Measurements from ENCODE around the gene SUCO.
"Not testable (repeated sequence)": the region's sequence is repeated elsewhere in the genome, so short reads cannot be mapped to it uniquely, and the experiment has no call there.

Gene SUCO

DNA sequence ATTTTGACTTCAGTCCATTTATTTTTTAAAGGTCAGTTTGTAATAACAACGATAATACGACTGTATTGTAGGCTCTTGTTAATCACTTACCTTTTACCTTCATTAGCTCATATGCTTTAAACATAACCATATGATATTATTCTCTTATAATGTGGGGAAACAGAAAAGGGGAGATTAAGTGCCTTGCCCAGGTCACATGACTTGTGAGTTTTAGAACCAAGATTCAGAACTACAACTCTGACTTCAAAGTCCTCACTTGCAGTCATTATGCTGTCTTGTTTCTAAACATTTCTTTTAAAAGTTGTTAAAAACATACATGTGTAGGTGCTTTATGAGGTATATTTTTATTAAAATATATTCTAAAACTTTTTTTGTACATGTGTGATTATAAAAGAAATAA lies 41.1 kb downstream of the SUCO start:
- DNase-seq = no peak

DNA sequence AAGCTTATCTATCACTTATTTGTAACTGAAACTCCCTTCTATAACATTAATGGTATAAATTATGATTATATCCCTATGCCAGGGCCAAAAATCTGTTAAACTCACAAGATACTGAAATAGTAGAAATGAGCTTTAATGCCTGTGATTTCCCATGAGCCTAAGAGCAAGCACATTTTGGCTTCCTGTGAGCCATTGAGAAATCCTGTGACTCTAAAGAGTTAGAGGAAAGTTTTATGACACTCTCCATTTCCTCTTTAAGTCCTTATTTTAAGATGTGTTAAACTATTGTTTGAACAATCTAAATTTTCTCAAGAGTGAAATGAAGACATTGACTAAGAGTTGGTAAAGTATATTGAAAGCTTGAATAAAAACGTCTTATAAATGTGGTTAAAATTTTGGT lies 45.6 kb downstream of the SUCO start:
- no peak for DNase-seq

DNA sequence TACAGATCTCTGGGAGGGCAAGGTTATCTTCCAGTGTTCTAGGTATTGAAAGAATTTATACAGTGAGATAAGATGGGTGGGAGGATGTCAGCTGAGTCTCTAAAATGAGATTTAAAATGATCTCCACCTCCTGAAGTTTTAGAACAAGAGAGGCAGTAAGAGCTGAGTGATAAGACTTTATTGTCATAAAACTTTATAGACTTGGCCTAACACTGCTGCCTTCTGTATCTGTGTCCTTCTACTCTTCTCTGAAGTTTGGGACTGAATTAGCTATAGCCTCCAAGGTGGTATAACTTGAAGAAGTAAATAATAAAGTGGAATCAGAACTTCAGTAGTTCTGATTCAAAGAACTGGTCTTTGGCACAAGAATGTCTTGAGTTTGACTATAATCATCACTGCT lies 48.3 kb downstream of the SUCO start:
- no peak for DNase-seq

DNA sequence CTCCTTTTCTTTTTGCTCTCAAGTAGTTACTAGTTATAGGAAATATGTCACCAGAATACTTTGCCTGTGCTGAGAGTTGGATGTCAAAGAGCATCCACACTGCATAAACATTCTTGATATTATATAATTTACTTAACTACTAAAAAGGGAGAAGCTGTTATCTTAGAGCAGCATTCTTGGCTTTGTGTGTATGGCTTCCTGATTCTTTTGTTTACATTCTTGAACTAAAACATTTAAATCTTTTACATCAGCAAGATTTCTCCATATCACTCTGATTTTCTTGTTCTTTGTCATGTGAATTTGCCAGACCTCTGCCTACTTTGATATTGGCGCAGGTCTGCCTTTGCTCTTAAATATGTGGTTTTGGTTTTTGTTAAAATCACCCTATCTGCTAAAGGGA lies 48.8 kb downstream of the SUCO start:
- DNase-seq = no peak

DNA sequence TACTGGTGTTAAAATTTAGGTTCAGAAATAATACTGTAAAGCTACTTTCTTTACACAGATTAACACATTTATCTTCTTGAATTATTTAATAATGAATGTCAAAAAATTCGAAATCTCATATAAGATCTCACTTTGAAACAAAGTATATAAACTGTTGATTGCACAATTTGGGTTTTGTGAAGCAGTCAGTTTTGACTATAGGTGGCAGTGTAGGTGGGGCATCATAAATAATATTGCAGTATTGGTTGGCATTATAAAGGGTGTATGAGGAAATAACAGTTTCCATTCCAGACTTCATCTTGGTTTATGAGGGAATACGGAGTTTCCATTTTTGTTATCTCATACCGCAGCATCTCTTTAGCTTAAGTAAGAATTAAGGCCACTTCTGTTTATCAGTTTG lies 49.9 kb downstream of the SUCO start:
- DNase-seq = no peak

DNA sequence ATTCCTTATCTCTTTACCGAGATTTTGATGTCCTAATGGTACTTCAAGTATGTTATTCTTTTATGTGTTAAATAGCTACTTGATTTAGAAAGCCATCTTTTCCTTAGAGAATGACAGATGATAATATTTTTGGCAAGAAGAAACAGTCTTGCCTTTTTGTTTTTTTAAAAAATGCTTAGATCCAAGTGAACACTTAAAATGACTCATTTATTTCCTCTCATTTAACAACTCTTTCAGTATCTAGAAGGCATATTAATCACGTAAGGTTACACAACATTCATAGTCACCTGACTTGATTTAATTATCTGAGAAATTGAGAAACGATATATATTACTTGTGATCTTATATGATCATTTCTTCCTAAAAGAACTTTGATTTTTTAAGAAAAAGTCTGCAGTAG lies 52.4 kb downstream of the SUCO start:
- DNase-seq = no peak

DNA sequence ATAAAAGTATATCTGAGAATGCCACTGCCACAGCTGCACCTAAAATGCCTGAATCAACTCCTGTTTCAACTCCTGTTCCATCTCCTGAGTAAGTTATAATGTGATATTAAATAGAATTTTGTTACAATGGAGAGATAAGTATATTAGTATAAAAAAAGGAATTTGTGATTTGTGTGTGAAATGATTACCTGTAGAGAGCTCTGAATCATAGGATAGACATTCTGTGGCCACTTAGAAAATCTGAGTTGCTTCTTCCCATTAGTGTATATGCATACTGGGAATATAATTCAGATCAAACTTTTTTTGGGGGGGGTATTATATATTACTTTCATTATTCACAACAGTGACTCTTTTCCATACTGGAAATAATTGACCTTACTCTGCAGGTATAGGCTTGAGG lies 52.9 kb downstream of the SUCO start:
- DNase-seq = no peak

DNA sequence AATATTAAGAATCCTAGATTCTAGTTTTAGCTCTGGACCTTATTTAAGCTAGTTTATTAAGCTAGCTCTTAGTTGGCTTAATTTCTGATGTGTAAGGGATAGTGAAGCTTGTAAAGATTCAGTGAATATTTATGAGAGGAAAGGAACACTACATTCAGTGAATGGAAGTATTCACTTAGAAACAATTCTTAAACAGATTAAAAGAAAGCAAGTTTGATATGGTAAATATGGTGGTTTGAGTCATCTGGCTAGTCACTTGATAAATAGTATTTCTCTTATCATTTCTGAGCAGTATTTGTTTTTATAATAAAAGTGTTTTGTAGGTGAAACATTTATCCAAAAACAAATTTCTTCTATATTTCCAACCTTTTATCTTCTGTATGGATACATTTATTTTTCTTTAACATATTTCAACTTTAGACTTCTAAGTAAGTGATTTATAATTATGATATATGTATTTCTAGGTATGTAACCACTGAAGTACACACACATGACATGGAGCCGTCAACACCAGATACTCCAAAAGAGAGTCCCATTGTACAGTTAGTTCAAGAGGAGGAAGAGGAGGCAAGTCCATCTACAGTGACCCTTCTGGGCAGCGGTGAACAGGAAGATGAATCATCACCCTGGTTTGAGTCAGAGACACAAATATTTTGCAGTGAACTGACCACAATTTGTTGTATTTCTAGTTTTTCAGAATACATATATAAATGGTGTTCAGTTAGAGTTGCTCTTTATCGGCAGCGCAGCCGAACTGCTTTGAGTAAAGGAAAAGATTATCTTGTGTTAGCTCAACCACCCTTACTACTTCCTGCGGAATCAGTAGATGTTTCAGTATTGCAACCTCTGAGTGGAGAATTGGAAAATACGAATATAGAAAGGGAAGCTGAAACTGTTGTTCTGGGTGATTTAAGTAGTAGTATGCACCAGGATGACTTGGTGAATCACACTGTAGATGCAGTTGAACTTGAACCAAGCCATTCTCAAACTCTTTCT lies 55.6 kb downstream of the SUCO start:
- DNase-seq = no peak

DNA sequence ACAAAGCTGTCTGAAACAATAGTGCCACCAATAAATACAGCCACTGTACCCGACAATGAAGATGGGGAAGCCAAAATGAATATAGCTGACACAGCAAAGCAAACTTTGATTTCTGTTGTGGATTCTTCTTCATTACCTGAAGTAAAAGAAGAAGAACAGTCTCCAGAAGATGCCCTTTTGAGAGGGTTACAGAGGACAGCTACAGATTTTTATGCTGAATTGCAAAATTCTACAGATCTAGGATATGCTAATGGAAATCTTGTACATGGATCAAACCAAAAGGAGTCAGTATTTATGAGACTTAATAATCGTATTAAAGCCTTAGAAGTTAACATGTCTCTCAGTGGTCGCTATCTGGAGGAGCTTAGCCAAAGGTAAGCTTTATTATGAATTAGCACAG lies 56.6 kb downstream of the SUCO start:
- no peak for DNase-seq

DNA sequence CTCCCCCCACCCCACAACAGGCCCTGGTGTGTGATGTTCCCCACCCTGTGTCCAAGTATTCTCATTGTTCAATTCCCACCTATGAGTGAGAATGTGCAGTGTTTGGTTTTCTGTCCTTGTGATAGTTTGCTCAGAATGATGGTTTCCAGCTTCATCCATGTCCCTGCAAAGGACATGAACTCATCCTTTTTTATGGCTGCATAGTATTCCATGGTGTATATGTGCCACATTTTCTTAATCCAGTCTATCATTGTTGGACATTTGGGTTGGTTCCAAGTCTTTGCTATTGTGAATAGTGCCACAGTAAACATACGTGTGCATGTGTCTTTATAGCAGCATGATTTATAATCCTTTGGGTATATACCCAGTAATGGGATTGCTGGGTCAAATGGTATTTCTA lies 58.5 kb downstream of the SUCO start:
- DNase-seq = not testable (repeated sequence)

DNA sequence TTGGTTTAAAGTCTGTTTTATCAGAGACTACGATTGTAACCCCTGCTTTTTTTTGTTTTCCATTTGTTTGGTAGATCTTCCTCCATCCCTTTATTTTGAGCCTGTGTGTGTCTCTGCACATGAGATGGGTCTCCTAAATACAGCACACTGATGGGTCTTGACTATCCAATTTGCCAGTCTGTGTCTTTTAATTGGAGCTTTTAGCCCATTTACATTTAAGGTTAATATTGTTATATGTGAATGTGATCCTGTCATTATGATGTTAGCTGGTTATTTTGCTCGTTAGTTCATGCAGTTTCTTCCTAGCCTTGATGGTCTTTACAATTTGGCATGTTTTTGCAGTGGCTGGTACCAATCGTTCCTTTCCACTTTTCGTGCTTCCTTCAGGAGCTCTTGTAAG lies 62.1 kb downstream of the SUCO start:
- DNase-seq = not testable (repeated sequence)

DNA sequence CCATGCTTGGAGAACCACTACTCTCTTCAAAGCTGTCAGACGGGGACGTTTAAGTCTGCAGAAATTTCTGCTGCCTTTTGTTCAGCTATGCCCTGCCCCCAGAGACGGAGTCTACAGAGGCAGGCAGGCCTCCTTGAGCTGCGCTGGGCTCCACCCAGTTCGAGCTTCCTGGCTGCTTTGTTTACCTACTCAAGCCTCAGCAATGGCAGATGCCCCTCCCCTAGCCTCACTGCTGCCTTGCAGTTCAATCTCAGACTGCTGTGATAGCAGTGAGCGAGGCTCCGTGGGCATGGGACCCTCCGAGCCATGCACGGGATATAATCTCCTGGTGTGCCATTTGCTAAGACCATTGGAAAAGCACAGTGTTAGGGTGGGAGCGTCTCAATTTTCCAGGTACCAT lies 63.8 kb downstream of the SUCO start:
- not testable (repeated sequence) for DNase-seq

DNA sequence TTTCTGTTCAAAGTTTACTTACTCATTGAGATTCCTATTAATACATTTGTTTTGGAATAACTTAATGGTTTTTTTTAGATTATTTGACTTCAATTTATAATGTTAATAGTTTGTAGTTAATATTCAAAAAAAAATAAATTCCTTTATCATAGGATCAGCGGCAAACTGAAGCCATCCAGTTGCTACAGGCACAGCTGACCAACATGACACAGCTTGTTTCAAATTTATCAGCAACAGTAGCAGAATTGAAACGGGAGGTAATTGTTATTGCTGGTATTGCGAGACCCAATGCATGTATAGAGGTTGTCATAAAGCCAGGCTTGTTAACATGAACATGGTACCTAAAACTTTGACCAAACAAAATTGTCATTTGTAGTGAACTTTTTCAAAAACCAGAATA lies 67.0 kb downstream of the SUCO start:
- DNase-seq = no peak

DNA sequence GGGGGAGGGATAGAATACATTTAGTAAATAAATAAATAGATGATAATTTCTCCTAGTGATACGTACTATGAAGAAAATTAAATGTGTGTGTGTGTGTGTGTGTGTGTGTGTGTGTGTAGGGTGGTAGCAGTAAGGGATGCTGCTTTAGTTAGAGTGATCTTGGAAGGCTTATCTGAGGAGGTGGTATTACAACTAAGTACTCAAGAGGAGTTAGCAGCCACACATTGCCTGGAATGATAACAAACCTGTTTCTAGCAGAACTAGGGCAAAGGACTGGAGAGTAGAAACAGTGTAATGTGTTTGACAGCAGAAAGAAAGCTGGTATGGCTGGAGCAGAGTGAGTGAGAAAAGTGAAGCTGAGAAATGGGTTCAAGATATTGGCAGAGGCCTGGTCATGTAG lies 67.7 kb downstream of the SUCO start:
- DNase-seq = no peak

DNA sequence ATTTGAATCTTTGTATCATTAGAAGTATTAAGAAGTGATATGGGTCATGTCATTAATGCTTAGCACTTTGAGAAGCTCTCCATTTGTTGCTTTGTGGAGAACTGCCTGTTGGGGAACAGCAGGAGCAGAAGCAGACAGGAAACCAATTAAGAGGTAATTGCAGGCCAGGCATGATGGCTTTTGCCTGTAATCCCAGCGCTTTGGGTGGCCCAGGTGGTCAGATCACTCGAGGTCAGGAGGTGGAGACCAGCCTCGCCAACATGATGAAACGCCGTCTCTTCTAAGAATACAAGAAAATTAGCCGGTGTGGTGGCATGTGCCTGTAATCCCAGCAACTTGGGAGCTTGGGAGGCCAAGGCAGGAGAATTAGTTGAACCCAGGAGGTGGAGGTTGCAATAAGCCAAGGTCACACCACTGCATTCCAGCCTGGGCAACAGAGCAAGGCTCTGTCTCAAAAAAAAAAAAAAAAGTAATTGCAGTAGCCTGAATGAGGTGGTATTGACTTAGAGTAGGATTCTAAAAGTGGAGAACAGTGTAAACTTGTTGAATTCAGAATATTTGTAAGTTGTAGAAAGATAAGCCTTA lies 68.2 kb downstream of the SUCO start:
- no peak for DNase-seq

DNA sequence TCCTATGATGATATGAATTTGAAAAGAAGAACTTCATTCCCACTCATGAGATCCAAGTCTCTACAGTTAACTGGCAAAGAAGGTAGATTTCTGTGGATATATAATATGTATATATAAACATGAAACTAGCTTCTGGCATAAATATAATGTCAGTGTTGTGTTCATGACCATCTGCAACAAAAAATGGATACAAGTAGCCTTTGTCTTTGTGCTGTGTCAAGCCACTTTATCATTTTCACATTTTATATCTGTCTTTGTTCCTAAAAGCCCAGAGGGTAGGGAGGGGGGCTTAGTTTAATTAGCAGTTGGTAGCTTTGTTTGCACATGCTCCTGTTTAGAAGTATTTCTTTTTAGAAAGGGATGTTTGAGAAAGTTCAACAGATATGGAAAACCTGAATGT lies 69.8 kb downstream of the SUCO start:
- DNase-seq = no peak

DNA sequence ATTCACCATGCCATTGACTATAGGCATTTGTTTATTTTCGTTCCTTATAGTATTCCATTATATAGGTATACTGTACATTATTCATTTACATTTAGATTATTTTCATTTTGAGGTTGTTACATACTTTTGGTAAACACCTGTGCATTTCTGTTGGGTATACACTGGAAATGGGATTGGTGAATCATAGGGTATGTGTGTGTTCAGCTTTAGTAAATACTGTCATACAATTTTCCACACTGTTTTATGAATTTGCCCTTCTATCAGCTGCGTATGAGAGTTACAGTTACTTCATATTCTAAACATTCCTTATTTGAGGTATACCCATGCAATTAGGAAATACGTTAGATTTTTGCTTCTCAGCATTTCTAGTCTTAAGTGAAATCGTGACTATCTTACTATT lies 70.9 kb downstream of the SUCO start:
- no peak for DNase-seq

DNA sequence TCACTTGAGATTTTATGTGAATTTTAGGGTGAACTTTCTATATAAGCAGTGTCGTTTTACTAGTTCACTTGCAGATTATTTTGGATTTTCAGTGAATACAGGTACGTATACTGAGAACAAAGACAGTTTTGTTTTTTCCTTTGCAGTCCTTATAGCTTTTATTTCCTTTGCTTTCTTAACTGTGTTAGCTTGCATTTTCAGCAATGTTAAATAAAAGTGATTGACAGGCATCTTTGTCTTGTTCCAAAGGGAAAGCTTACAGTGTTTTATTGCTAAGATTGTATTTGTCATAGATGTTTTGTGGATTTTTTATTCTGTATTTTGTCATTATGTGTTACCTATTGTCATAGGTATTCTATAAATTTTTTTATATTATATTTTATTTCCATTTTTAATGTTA lies 72.7 kb downstream of the SUCO start:
- DNase-seq = no peak

DNA sequence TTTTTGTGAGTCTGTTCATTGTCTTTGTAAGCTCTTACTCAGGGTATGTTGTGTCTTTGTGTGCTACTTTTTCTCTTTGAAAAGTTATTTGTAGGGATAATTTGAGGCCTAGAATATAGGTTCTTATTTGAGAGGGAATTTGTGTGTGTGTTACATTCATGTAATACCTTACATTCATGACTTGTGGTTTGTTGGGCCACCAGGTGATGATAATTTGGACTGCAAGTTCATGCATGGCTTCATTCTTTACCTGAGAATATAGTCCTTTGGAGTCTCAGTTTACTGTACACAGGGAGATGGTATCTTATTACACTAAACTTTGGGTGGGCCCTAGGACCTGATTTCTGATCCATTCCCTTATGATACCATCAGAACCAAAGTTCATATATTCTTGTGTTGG lies 74.2 kb downstream of the SUCO start:
- no peak for DNase-seq

DNA sequence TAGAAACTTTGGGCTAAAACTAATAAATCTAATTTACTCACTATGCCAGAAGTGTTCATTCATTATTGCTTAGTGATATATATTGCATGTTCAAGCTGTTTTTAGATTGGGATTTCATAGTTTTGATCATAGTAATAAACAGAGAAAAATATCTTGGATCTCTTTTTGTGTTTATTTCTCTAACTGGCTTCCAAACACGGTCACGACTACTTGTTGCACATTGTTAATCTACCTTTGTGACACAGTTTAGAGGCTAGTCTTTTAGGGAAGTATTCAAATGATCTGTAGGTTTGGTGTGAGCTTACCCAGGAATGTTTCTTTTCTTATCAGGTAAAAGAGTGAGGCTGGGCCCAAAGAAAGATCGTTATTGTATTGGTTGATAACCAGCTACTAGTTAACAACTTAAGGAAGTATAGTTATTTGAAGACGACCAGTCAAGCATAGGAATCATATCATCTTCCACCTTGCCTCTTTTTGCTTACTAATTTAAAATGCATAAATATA lies 75.2 kb downstream of the SUCO start:
- no peak for DNase-seq

DNA sequence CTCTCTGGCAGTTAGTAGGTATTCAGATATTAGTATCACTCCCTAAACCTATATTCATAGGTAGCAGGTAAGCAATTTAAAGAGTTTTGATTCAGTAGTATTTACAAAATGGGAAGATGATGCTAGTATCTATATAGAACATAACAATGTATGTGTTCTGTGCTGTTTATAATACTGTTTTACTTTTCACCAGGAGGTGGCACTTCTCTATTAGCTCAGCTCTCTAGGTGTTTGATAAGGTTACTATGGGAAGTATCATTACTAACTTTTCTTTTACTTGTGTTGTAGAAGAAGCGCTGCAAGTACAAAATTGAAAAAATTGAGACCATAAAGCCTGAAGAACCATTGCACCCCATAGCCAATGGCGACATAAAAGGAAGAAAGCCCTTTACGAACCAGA lies 76.6 kb downstream of the SUCO start:
- no peak for DNase-seq

DNA sequence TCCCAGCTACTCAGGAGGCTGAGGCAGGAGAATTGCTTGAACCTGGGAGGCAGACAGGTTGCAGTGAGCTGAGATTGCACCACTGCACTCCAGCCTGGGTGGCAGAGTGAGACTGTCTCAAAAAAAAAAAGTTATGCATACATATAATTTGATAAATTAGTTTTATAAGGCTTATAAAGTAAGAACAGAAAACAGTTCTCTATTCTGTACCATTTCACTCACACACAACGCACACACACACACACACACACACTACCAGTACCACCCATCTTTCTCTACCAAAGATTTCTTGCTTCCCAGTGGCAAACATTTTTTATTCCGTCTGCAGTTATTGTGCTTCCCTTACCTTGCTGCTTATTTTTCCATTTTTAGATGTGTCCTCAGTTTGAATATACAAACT lies 79.5 kb downstream of the SUCO start:
- no peak for DNase-seq

DNA sequence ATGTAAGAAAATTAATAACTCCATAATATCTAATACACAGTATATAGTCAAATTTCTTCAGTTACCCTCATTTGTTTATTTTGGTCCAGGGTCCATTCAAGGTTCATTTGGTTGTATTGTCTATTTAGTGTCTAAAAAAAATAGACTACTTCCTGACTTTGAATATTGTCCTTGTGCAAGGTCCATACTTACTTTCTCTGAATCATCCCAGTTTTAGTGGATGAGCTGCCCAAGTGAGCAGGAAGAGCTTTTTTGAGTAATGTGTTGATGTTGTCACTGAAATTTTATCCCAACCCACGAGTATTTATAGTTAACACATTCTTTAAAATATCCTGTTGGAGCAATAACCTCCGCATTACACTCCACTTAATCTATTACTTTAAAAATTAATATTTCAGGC lies 80.3 kb downstream of the SUCO start:
- DNase-seq = no peak

DNA sequence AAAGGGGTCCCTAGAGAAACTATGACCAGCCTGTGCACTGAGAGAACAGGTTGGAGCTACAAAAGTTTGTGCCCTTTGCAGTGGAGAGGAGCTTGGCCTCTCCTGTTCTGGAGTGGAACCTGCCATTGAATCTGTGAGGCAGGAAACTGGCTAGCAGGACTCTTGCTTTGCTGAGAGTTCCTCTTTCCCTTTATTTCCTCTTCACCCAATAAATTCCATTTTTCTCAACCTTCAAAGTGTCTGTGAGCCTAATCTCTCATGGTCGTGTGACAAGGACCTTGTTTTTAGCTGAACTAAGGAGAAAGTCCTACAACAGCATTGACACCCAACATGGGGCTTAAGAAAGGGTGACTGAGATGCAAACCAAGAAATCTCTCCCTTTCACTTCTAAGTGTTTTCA lies 83.2 kb downstream of the SUCO start:
- DNase-seq = no peak

DNA sequence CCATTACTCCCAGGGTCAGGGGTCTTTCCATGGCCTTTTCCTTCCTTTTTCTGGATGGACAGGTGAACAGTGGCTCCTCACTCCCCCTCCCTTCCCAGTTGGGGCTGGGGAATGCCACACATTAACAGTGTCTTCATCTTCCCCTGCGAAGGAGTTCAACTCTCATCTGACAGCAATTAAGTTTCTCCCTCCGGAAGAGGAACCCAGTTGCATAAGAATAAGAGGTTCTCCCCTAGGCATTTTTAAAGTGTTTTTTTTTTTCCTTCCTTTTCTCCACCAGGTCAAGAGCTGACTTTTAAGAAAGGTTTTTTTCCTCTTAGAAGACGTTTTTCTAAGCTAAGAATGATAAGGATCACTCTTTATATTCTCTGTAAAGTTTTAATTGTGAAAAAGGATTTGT lies 83.7 kb downstream of the SUCO start:
- DNase-seq = no peak

Data from left hindlimb (tissue), 1 donor.